ENCODE measurements around the gene RHOBTB1. TPM values are rescaled to one million over a fixed set of nuclear protein-coding genes. Genes with fewer than 3 reads are reported as not detected.

RHOBTB1 gene
- total RNA-seq, 1 donor from 2014 or later = 0.24 TPM

- ATAC-seq (ENCODE audit: low read depth) (no peak), DNase-seq (no peak)
- H3K27me3 Mint-ChIP-seq = peaks cover 13% of the 10 kb centered on the region
- H3K36me3 Mint-ChIP-seq (ENCODE audit: low read depth) = no peaks in the 10 kb centered on the region
- H3K4me3 Mint-ChIP-seq = no peak overlapping the region
- ChIA-PET POLR2A (no interaction called here), CTCF (no interaction called here)
- H3K27ac Mint-ChIP-seq = no peak overlapping the region
- peaks cover 9% of the 10 kb centered on the region for H3K4me1 Mint-ChIP-seq
- H3K9me3 Mint-ChIP-seq = no peaks in the 10 kb centered on the region
- TF ChIP-seq CTCF (IDR thresholded peaks at IDR 0.05) = no peak
- intact Hi-C loops (cut with micrococcal nuclease) = loop anchor here (10.0 kb wide), 1 partner anchor 313 kb away; no protein-coding TSS in a partner anchor
Observed at GRCh38 chr10:60967854-60968484, 24.0 kb upstream of the RHOBTB1 start.

GRCh38 chr10:60967260-60967659 is 23.3 kb upstream of the RHOBTB1 start:
- H3K27ac Mint-ChIP-seq = no peak overlapping the region
- H3K36me3 Mint-ChIP-seq (ENCODE audit: low read depth) = no peaks in the 10 kb centered on the region
- intact Hi-C loops (cut with micrococcal nuclease) = loop anchor here (10.0 kb wide), 1 partner anchor 312 kb away; no protein-coding TSS in a partner anchor
- no peak for TF ChIP-seq CTCF (IDR thresholded peaks at IDR 0.05)
- no peak overlapping the region for H3K4me3 Mint-ChIP-seq
- DNase-seq = no peak
- ATAC-seq (ENCODE audit: low read depth) = no peak
- CTCF ChIA-PET = no interaction called here
- peaks cover 11% of the 10 kb centered on the region for H3K27me3 Mint-ChIP-seq
- no peaks in the 10 kb centered on the region for H3K9me3 Mint-ChIP-seq
- POLR2A ChIA-PET = no interaction called here
- peaks cover 9% of the 10 kb centered on the region for H3K4me1 Mint-ChIP-seq

GRCh38 chr10:60965696-60966095 is 21.7 kb upstream of the RHOBTB1 start:
- intact Hi-C loops (cut with micrococcal nuclease) = loop anchor here (10.0 kb wide), 1 partner anchor 311 kb away; no protein-coding TSS in a partner anchor
- no peak for DNase-seq
- Mint-ChIP-seq H3K27ac (no peak overlapping the region), H3K4me1 (peaks cover 18% of the 10 kb centered on the region), H3K36me3 (ENCODE audit: low read depth) (no peaks in the 10 kb centered on the region), H3K4me3 (no peak overlapping the region), H3K27me3 (peaks cover 8% of the 10 kb centered on the region), H3K9me3 (no peaks in the 10 kb centered on the region)
- TF ChIP-seq CTCF (IDR thresholded peaks at IDR 0.05) = no peak
- ChIA-PET POLR2A (no interaction called here), CTCF (no interaction called here)
- ATAC-seq (ENCODE audit: low read depth) = no peak

- H3K36me3 Mint-ChIP-seq (ENCODE audit: low read depth) = no peaks in the 10 kb centered on the region
- TF ChIP-seq CTCF (IDR thresholded peaks at IDR 0.05) = peak; percentile 85
- intact Hi-C loops (cut with micrococcal nuclease) = loop anchor here (1.0 to 10.0 kb wide), 8 partner anchors 81 to 852 kb away; no protein-coding TSS in a partner anchor
- DNase-seq = no peak
- peaks cover 8% of the 10 kb centered on the region for H3K27me3 Mint-ChIP-seq
- H3K9me3 Mint-ChIP-seq = no peaks in the 10 kb centered on the region
- no peak overlapping the region for H3K4me3 Mint-ChIP-seq
- H3K4me1 Mint-ChIP-seq = peaks cover 22% of the 10 kb centered on the region
- ChIA-PET CTCF (interaction anchor here (1.0 to 1.4 kb wide), 4 partner anchors 13 to 148 kb away, joined by 4 to 10 read pairs (median 7); no protein-coding TSS in a partner anchor), POLR2A (no interaction called here)
- peak; percentile 59 for ATAC-seq (ENCODE audit: low read depth)
- no peak overlapping the region for H3K27ac Mint-ChIP-seq
Observed at GRCh38 chr10:60964257-60965235, 20.6 kb upstream of the RHOBTB1 start.

Data from activated B cell treated with CpG ODN at 0.5 μM for 24 hours (primary cell).